ENCODE measurements around the gene NTMT2.

Gene NTMT2

GRCh38 chr1:170210142-170210541, 64.4 kb downstream of the NTMT2 start:
- DNase-seq (ENCODE audit: low spot score): no peak

- DNase-seq (ENCODE audit: low spot score): no peak
Measured at GRCh38 chr1:170213596-170213995, 67.8 kb downstream of the NTMT2 start.

- no peak for DNase-seq (ENCODE audit: low spot score)
Measured at GRCh38 chr1:170214117-170215032, 68.6 kb downstream of the NTMT2 start.

- DNase-seq (ENCODE audit: low spot score): no peak
Measured at GRCh38 chr1:170215072-170215885, 69.5 kb downstream of the NTMT2 start.

DNA sequence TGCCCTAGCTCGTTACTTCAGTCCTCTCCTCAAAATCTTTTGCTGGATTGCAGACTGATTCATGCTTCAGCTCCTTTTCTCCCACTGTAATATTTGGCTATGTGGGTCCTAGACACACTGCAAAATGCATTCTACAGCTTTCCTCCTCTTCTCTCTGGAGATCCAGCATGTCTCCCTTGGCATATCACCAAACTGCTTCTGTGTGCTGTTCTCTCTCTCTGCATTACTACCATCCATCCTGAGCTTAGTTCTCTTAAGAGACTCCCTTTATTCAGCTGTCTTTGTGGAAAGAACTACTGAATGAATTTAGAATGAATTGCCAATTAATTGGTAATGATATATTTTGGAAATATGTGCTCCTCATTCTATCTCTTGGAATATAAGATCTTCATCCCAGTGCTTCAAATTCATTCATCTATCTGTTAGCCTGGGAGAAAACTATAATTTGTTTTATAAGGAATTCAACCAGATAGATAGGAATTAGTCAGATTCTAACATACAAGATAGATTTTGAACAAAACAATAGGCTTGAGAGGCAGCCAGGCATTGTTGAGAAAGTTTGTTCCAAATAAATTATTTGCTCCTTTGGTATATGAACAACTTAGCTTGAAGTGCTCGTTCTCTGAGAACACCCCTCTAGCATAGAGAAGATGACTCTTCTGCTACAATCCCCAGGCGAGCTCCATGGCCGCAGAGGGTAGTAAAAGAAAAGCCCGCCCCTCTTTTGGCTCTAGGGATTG, 71.9 kb downstream of the NTMT2 start:
- DNase-seq (ENCODE audit: low spot score): no peak

DNA sequence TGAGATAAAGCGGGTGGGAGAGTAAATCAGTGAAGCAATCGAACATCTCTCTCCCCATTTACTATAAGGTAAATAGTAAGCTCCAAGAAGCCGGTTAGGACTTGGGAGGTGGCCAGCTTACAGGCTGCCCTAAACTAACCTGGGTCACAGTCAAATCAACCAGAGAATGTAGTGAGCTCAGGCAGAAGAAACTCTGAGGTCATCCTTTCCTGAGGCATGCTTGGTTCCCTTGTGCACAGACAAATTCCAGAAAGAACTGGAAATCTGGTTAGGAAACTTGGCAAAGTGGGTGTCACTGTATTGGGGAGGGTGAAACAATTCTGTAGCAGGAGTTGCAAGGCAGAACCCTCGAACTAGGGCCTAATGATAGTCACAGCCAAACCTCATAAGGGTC, 72.5 kb downstream of the NTMT2 start:
- no peak for DNase-seq (ENCODE audit: low spot score)
